SU-DHL-6 (cell line): ENCODE data around the gene C5AR2.

Source experiments
- H2AFZ ChIP-seq: fragments of 200-600 bp; sonication (generic); 2 replicates; pipeline ENCODE4 v1.6.1; 2014; ENCODE audit warnings: low read depth, mild to moderate bottlenecking, moderate library complexity, mixed read lengths, antibody characterized with exemption, low read length; ENCODE audit not compliant: severe bottlenecking
- H3F3A ChIP-seq: fragments of 200-600 bp; shearing (Covaris generic); 2 replicates; pipeline ENCODE4 v1.6.0; 2016; ENCODE audit warnings: antibody characterized with exemption, mild to moderate bottlenecking; ENCODE audit not compliant: insufficient read depth
- H3K27ac ChIP-seq: fragments of 200-600 bp; sonication (generic); 2 replicates; pipeline ENCODE4 v1.5.1; 2016; ENCODE audit warnings: low read depth, mild to moderate bottlenecking, low read length, moderate library complexity, mixed read lengths
- H3K27me3 ChIP-seq: fragments of 200-600 bp; sonication (generic), shearing (Covaris generic); 2 replicates; pipeline ENCODE4 v1.6.0; 2014; ENCODE audit warnings: mild to moderate bottlenecking, low read length
- H3K36me3 ChIP-seq: fragments of 200-600 bp; sonication (generic); 2 replicates; pipeline ENCODE4 v1.6.1; 2014; ENCODE audit warnings: mild to moderate bottlenecking, low read length, mixed read lengths
- H3K4me2 ChIP-seq: fragments of 300-600, 200-600 bp; shearing (Covaris generic), sonication (generic); 2 replicates; pipeline ENCODE4 v1.6.0; 2014; ENCODE audit warnings: low read length, low read depth, mild to moderate bottlenecking; ENCODE audit not compliant: poor library complexity, severe bottlenecking
- H3K4me3 ChIP-seq: fragments of 200-600 bp; sonication (generic); 2 replicates; pipeline ENCODE4 v1.5.1; 2014; ENCODE audit warnings: antibody characterized with exemption, low read length, mild to moderate bottlenecking, mixed read lengths; ENCODE audit not compliant: insufficient read depth, poor library complexity, severe bottlenecking
- H3K79me2 ChIP-seq: fragments of 200-600 bp; sonication (generic); 2 replicates; pipeline ENCODE4 v1.6.1; 2014; ENCODE audit warnings: mild to moderate bottlenecking, low read length, moderate library complexity; ENCODE audit not compliant: insufficient read depth
- H3K9ac ChIP-seq: fragments of 200-600 bp; sonication (generic); 2 replicates; pipeline ENCODE4 v1.7.0; 2014; ENCODE audit warnings: mild to moderate bottlenecking, low read length
- H3K9me2 ChIP-seq: fragments of 200-600 bp; sonication (generic); replicated peaks from 2 replicates; pipeline ENCODE4 v1.6.1; 2014; ENCODE audit warnings: low read length; ENCODE audit not compliant: insufficient read depth
- H3K9me3 ChIP-seq: fragments of 200-600 bp; sonication (generic); 2 replicates; pipeline ENCODE4 v1.6.1; 2014; ENCODE audit warnings: low read length, mixed read lengths; ENCODE audit not compliant: insufficient read depth
- H4K20me1 ChIP-seq: fragments of 200-600 bp; sonication (generic); 2 replicates; pipeline ENCODE4 v1.6.1; 2014; ENCODE audit warnings: low read depth, mild to moderate bottlenecking, antibody characterized with exemption, low read length, moderate library complexity, mixed read lengths
- CTCF ChIP-seq: fragments of 200-600 bp; sonication (generic); IDR thresholded peaks from one replicate; pipeline ENCODE4 v1.5.1; 2017; ENCODE audit warnings: antibody characterized with exemption, mild to moderate bottlenecking, low read length, moderate library complexity; ENCODE audit not compliant: insufficient read depth, poor library complexity, severe bottlenecking
- EZH2phosphoT487 ChIP-seq: fragments of 200-600 bp; sonication (generic), shearing (Covaris generic); conservative IDR thresholded peaks from 2 replicates; pipeline ENCODE4 v1.6.1; 2018; ENCODE audit warnings: mild to moderate bottlenecking, antibody characterized with exemption, low read length, moderate library complexity, mixed read lengths

C5AR2 gene

GRCh38 chr19:47352095-47352494, 20.1 kb downstream of the C5AR2 start:
- Histone ChIP-seq H3K79me2 (peaks cover 38% of the 10 kb centered on the region), H4K20me1 (no peaks in the 10 kb centered on the region), H2AFZ (no peak overlapping the region), H3K9ac (no peak overlapping the region), H3K27ac (no peak overlapping the region), H3K36me3 (no peaks in the 10 kb centered on the region), H3K4me2 (no peak overlapping the region), H3F3A (peaks cover under 1% of the 10 kb centered on the region; the same call in 1 of the 2 replicates), H3K9me2 (no peaks in the 10 kb centered on the region), H3K9me3 (no peaks in the 10 kb centered on the region), H3K27me3 (no peaks in the 10 kb centered on the region), H3K4me3 (no peak overlapping the region)
- TF ChIP-seq EZH2phosphoT487 (no peak), CTCF (no peak)

DNA sequence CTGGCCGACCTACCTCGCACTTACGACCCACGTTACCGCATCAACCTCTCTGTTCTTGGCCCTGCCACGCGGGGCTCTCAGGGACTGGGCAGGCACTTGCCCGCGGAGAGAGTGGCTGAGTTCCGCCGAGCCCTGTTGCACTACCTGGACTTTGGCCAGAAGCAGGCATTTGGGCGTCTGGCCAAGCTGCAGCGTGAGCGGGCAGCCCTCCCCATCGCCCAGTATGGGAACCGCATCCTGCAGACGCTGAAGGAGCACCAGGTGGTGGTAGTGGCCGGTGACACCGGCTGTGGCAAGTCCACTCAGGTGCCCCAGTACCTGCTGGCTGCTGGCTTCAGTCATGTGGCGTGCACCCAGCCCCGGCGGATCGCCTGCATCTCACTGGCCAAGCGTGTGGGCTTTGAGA, 21.3 kb downstream of the C5AR2 start:
- Histone ChIP-seq H3K9ac (no peak overlapping the region), H3K9me3 (no peaks in the 10 kb centered on the region), H3F3A (no peaks in the 10 kb centered on the region), H2AFZ (no peak overlapping the region), H3K36me3 (no peaks in the 10 kb centered on the region), H3K79me2 (peaks cover 38% of the 10 kb centered on the region), H3K27ac (no peak overlapping the region), H4K20me1 (no peaks in the 10 kb centered on the region), H3K9me2 (no peaks in the 10 kb centered on the region), H3K4me3 (no peak overlapping the region), H3K27me3 (no peaks in the 10 kb centered on the region), H3K4me2 (no peak overlapping the region)
- no peak for TF ChIP-seq CTCF
- no peak for TF ChIP-seq EZH2phosphoT487

- Histone ChIP-seq H3K79me2 (peaks cover 13% of the 10 kb centered on the region; the same call in 1 of the 2 replicates), H3K27ac (no peak overlapping the region), H3K9me3 (no peaks in the 10 kb centered on the region), H3K9ac (no peak overlapping the region), H3K27me3 (no peaks in the 10 kb centered on the region), H3F3A (no peaks in the 10 kb centered on the region), H3K36me3 (no peaks in the 10 kb centered on the region), H3K9me2 (no peaks in the 10 kb centered on the region), H3K4me3 (no peak overlapping the region), H2AFZ (no peak overlapping the region), H4K20me1 (no peaks in the 10 kb centered on the region), H3K4me2 (no peak overlapping the region)
- no peak for TF ChIP-seq CTCF
- no peak for TF ChIP-seq EZH2phosphoT487
Measured at GRCh38 chr19:47356900-47357299, 24.9 kb downstream of the C5AR2 start.
